HUES48 (cell line): ENCODE measurements around the gene PRSS22.

Source experiments
- H3K27ac ChIP-seq: one replicate; pipeline ENCODE4 v1.7.0; 2013; ENCODE audit warnings: low read depth, low read length, inconsistent platforms
- H3K27me3 ChIP-seq: 2 replicates; pipeline ENCODE4 v1.6.1; 2013; ENCODE audit warnings: mild to moderate bottlenecking, low read length; ENCODE audit not compliant: control insufficient read depth, insufficient read depth
- H3K36me3 ChIP-seq: 2 replicates; pipeline ENCODE4 v1.6.1; 2013; ENCODE audit warnings: low read length; ENCODE audit not compliant: control insufficient read depth, insufficient read depth
- H3K4me1 ChIP-seq: 2 replicates; pipeline ENCODE4 v1.6.1; 2013; ENCODE audit warnings: mild to moderate bottlenecking, low read length; ENCODE audit not compliant: control insufficient read depth, insufficient read depth
- H3K4me3 ChIP-seq: 2 replicates; pipeline ENCODE4 v1.5.1; 2013; ENCODE audit warnings: mild to moderate bottlenecking, low read depth, low read length
- H3K9ac ChIP-seq: 2 replicates; pipeline ENCODE4 v1.6.1; 2013; ENCODE audit warnings: mild to moderate bottlenecking, low read depth, low read length, moderate library complexity
- H3K9me3 ChIP-seq: 2 replicates; pipeline ENCODE4 v1.6.1; 2013; ENCODE audit warnings: low read length; ENCODE audit not compliant: control insufficient read depth, insufficient read depth

PRSS22 gene

GRCh38 chr16:2804728-2805127 lies 53.2 kb downstream of the PRSS22 start:
- Histone ChIP-seq H3K36me3 (no peaks in the 10 kb centered on the region), H3K27ac (no peak overlapping the region), H3K27me3 (no peaks in the 10 kb centered on the region), H3K4me3 (no peak overlapping the region), H3K9me3 (peaks cover 4% of the 10 kb centered on the region; the same call in 1 of the 2 replicates), H3K4me1 (no peaks in the 10 kb centered on the region), H3K9ac (no peak overlapping the region)

DNA sequence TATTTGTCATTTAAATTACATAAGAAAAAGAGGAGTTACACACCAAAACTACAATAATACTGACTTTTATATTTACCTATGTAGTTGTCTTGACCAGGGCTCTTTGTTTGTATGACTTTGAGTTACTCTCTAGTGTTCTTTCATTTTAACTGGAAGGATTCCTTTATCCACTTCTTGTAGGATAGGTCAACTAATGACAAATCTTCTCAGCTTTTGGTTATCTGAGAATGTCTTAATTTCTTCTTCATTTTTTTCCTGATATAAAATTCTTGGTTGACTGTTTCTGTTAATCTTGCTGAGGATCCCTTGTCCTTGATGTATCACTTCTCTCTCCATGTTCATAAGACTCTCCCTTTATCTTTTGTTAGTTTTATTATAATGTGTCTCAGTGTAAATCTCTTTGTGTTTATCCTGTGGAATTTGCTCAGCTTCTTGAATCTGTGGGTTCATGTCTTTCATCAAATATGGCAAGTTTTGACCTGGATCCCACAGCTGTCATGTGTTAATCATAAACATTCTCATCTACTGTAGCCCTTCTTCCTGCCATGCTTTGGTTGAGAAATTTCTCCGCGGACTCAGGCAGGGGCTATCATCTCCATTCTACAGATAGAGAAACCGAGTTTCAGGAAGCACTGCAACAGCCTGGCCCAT lies 54.3 kb downstream of the PRSS22 start:
- no peaks in the 10 kb centered on the region for H3K27me3 ChIP-seq
- no peak overlapping the region for H3K9ac ChIP-seq
- no peak overlapping the region for H3K27ac ChIP-seq

More for the DNA sequence above, 54.3 kb downstream of the PRSS22 start:
- H3K4me1 ChIP-seq = no peaks in the 10 kb centered on the region
- H3K4me3 ChIP-seq = no peak overlapping the region
- H3K9me3 ChIP-seq = peaks cover 4% of the 10 kb centered on the region; the same call in 1 of the 2 replicates
- H3K36me3 ChIP-seq = no peaks in the 10 kb centered on the region
